GM12878 (cell line): Measurements from ENCODE around the gene CSNK1A1. TPM values are rescaled to one million over a fixed set of nuclear protein-coding genes. Genes with fewer than 3 reads are reported as not detected.

Source experiments
- ATAC-seq: fragments of 200-7000 bp; cut with Tn5 transposase; 3 replicates; pipeline ENCODE4 v1.9.1; 2020; ENCODE audit warnings: mild to moderate bottlenecking, moderate library complexity
- BruUV-seq: library from RNA; stranded (reverse); fragments of 400-500 nt; replicated peaks from 2 replicates; lab custom pipeline; 2021; lab: Mats Ljungman, UMichigan
- CTCF ChIA-PET: fragments of 300-600 bp; sonication (Branson Sonifier 250); formaldehyde crosslinking; extraction: SDS; loops from one replicate; lab custom pipeline; 2021; ENCODE audit warnings: inconsistent platforms; lab: Yijun Ruan, JAX
- POLR2A ChIA-PET: fragments of 350-600 bp; formaldehyde crosslinking; extraction: SDS; loops from one replicate; lab custom pipeline; 2021; ENCODE audit warnings: inconsistent platforms; lab: Charles Lee
- RAD21 ChIA-PET: fragments of 300-600 bp; sonication (Branson Sonifier 250); formaldehyde crosslinking; loops from one replicate; lab custom pipeline; 2023; ENCODE audit warnings: antibody characterized with exemption; ENCODE audit not compliant: unreplicated experiment; lab: Charles Lee
- SMC1A ChIA-PET: fragments of 300-600 bp; sonication (Branson Sonifier 250); formaldehyde crosslinking; loops from one replicate; lab custom pipeline; 2023; ENCODE audit not compliant: unreplicated experiment, uncharacterized antibody; lab: Charles Lee
- DNase-seq: peaks from one replicate; pipeline ENCODE4 v3.0.0-alpha.2; 2011; ENCODE audit warnings: low read depth, low spot score
- FAIRE-seq: peaks from 3 replicates; lab custom pipeline; 2011; peaks lifted over from hg19 to GRCh38; lab: Jason Lieb, UNC
- H2AFZ ChIP-seq: 2 replicates; pipeline ENCODE4 v1.6.0; 2011; ENCODE audit warnings: low read depth, low read length, control low read depth; ENCODE audit not compliant: control insufficient read depth
- H3K27ac ChIP-seq: 2 replicates; pipeline ENCODE4 v1.5.1; 2011; ENCODE audit warnings: control low read depth; ENCODE audit not compliant: control insufficient read depth, insufficient read depth
- H3K27me3 ChIP-seq, 2 experiments: replicated peaks in 1 of 2; 2 replicates each; pipeline versions ENCODE4 v1.6.0 to v1.6.1; 2011; ENCODE audit warnings: low read length in 1 of 2; ENCODE audit not compliant: control insufficient read depth in 2 of 2, insufficient read depth in 2 of 2
- H3K36me3 ChIP-seq, 2 experiments: 2 replicates each; pipeline ENCODE4 v1.5.1; 2011; ENCODE audit warnings: low read length in 1 of 2; ENCODE audit not compliant: control insufficient read depth in 2 of 2, insufficient read depth in 2 of 2
- H3K4me1 ChIP-seq: 2 replicates; pipeline ENCODE4 v1.6.1; 2011; ENCODE audit warnings: mild to moderate bottlenecking, low read length, moderate library complexity, mixed read lengths; ENCODE audit not compliant: control insufficient read depth, insufficient read depth
- H3K4me2 ChIP-seq: 2 replicates; pipeline ENCODE4 v1.6.0; 2011; ENCODE audit warnings: control low read depth; ENCODE audit not compliant: control insufficient read depth, insufficient read depth
- H3K4me3 ChIP-seq: fragments of 200-600 bp; sonication (generic); 2 replicates; pipeline ENCODE4 v1.5.1; 2016
- H3K79me2 ChIP-seq: 2 replicates; pipeline ENCODE4 v1.6.0; 2011; ENCODE audit warnings: low read length; ENCODE audit not compliant: control insufficient read depth, insufficient read depth
- H3K9ac ChIP-seq: 2 replicates; pipeline ENCODE4 v1.8.0; 2011; ENCODE audit warnings: low read length, control low read depth, mixed read lengths; ENCODE audit not compliant: control insufficient read depth, insufficient read depth
- H3K9me3 ChIP-seq: replicated peaks from 3 replicates; pipeline ENCODE4 v1.5.1; 2011; ENCODE audit warnings: mild to moderate bottlenecking, low read length; ENCODE audit not compliant: control insufficient read depth, insufficient read depth
- H4K20me1 ChIP-seq: 2 replicates; pipeline ENCODE4 v1.6.0; 2011; ENCODE audit not compliant: control insufficient read depth, insufficient read depth
- BACH1 ChIP-seq: fragments of 450-650 bp; IDR thresholded peaks from 2 replicates; pipeline ENCODE4 v1.6.1; 2017; ENCODE audit warnings: mild to moderate bottlenecking, borderline replicate concordance
- CREM ChIP-seq: IDR thresholded peaks from 2 replicates; pipeline ENCODE4 v1.6.1; 2014; ENCODE audit warnings: antibody characterized with exemption, low read depth
- ELK1 ChIP-seq: IDR thresholded peaks from 2 replicates; pipeline ENCODE4 v1.6.1; 2012; ENCODE audit warnings: low read depth, low read length, improper control_type of control experiment
- ESRRA ChIP-seq: IDR thresholded peaks from 2 replicates; pipeline ENCODE4 v1.6.1; 2012; ENCODE audit warnings: mild to moderate bottlenecking, low read length, improper control_type of control experiment
- NBN ChIP-seq: fragments of 450-650 bp; IDR thresholded peaks from 2 replicates; pipeline ENCODE4 v1.6.1; 2016
- NR2C1 ChIP-seq: fragments of 450-650 bp; IDR thresholded peaks from 2 replicates; pipeline ENCODE4 v1.6.1; 2017; ENCODE audit warnings: antibody characterized with exemption, mild to moderate bottlenecking, moderate library complexity
- SIN3A ChIP-seq: IDR thresholded peaks from 2 replicates; pipeline ENCODE4 v1.6.1; 2012; ENCODE audit warnings: low read depth, low read length, improper control_type of control experiment
- SMAD1 ChIP-seq: fragments of 450-650 bp; IDR thresholded peaks from 2 replicates; pipeline ENCODE4 v1.6.1; 2018; ENCODE audit warnings: mild to moderate bottlenecking, low read depth; ENCODE audit not compliant: partially characterized antibody
- ZBED1 ChIP-seq: IDR thresholded peaks from 2 replicates; pipeline ENCODE4 v1.6.1; 2016; ENCODE audit warnings: borderline replicate concordance
- WGBS: methylation state at CpG from one replicate; pipeline ENCODE4 v1.1.6; 2016; ENCODE audit warnings: low lambda C conversion rate; ENCODE audit not compliant: insufficient replicate concordance, insufficient coverage; ENCODE audit errors: missing lambda C conversion rate; 5-methylcytosine and 5-hydroxymethylcytosine counted together
- in situ Hi-C: fragments of 300-500 bp; cut with MboI; formaldehyde crosslinking; loops from 9 replicates; pipeline ENCODE4 v1.14.3; 2018; ENCODE audit warnings: mixed read lengths
- intact Hi-C: fragments of 100-400 bp; cut with micrococcal nuclease; formaldehyde crosslinking; loops from one replicate; pipeline ENCODE4 v1.14.2; 2022; ENCODE audit not compliant: unreplicated experiment
- polyA plus RNA-seq, 11 experiments: library from polyadenylated mRNA; depleted of rRNA in 4 of 11; unstranded in 6 of 11; stranded (reverse) in 5 of 11; fragments of >200 nt; fragmentation: Nextera tagmentation in 4 of 11; fragmentation: Illumina TruSeq in 1 of 11; extraction: Ambion mirVana in 4 of 11; extraction: Trizol in 1 of 11; gene quantifications; 1 replicate in 1 of 11; 2 replicates in 10 of 11; pipeline versions ENCODE4 v1.2.1 to v1.2.3, GENCODE V29; 2011 to 2016; ENCODE audit warnings: inconsistent platforms in 2 of 11, missing spikeins in 2 of 11, low read depth in 1 of 11
- total RNA-seq, 4 experiments: library from RNA; depleted of rRNA in 3 of 4; stranded (reverse); fragments of >200 nt in 3 of 4; fragmentation: Illumina TruSeq in 1 of 4; extraction: Trizol in 1 of 4; gene quantifications; 2 replicates each; pipeline versions ENCODE4 v1.2.1 to v1.2.3, GENCODE V29; 2013 to 2021
- TF ChIP-seq, protein P1 (sequence below): IDR thresholded peaks from 2 replicates; pipeline ENCODE4 v1.6.1; 2012; ENCODE audit warnings: improper control_type of control experiment, low read depth, low read length; ENCODE audit not compliant: insufficient replicate concordance
- TF ChIP-seq, protein P2 (sequence below): fragments of 450-650 bp; IDR thresholded peaks from 2 replicates; pipeline ENCODE4 v1.6.1; 2017; ENCODE audit warnings: mild to moderate bottlenecking, moderate library complexity

CSNK1A1 gene
- total and polyA plus RNA-seq, 10 of the 15 experiments (the other 5 are each of a cell fraction or from before 2014, with no cell fraction given): 53.3 to 155 (median 133) TPM

- no peak overlapping the region for H2AFZ ChIP-seq
- H3K27me3 ChIP-seq: no peaks in the 10 kb centered on the region
- H3K4me3 ChIP-seq: no peak overlapping the region
- in situ Hi-C loops: no loop called here
- SMC1A ChIA-PET: no interaction called here
- intact Hi-C loops: no loop called here
- CTCF ChIA-PET: interaction anchor here (0.7 to 5.3 kb wide), 8 partner anchors 12 to 169 kb away, joined by 3 to 26 read pairs (median 3); no protein-coding TSS in a partner anchor
- H3K36me3 ChIP-seq: no peaks in the 10 kb centered on the region
- DNase-seq (no peak), FAIRE-seq (no peak), ATAC-seq (no peak)
- RAD21 ChIA-PET: no interaction called here
- POLR2A ChIA-PET: no interaction called here
- H3K9me3 ChIP-seq: no peaks in the 10 kb centered on the region
- H4K20me1 ChIP-seq: no peaks in the 10 kb centered on the region
- no peaks in the 10 kb centered on the region for H3K79me2 ChIP-seq
- H3K27ac ChIP-seq: no peak overlapping the region
- H3K4me2 ChIP-seq: no peak overlapping the region
- BruUV-seq: no TSS peak
- TF ChIP-seq ELK1 (no peak), CREM (no peak), NBN (no peak), SMAD1 (no peak), BACH1 (no peak), NR2C1 (no peak), SIN3A (no peak), ZBED1 (no peak), ESRRA (no peak)
- TF ChIP-seq, protein P1, sequence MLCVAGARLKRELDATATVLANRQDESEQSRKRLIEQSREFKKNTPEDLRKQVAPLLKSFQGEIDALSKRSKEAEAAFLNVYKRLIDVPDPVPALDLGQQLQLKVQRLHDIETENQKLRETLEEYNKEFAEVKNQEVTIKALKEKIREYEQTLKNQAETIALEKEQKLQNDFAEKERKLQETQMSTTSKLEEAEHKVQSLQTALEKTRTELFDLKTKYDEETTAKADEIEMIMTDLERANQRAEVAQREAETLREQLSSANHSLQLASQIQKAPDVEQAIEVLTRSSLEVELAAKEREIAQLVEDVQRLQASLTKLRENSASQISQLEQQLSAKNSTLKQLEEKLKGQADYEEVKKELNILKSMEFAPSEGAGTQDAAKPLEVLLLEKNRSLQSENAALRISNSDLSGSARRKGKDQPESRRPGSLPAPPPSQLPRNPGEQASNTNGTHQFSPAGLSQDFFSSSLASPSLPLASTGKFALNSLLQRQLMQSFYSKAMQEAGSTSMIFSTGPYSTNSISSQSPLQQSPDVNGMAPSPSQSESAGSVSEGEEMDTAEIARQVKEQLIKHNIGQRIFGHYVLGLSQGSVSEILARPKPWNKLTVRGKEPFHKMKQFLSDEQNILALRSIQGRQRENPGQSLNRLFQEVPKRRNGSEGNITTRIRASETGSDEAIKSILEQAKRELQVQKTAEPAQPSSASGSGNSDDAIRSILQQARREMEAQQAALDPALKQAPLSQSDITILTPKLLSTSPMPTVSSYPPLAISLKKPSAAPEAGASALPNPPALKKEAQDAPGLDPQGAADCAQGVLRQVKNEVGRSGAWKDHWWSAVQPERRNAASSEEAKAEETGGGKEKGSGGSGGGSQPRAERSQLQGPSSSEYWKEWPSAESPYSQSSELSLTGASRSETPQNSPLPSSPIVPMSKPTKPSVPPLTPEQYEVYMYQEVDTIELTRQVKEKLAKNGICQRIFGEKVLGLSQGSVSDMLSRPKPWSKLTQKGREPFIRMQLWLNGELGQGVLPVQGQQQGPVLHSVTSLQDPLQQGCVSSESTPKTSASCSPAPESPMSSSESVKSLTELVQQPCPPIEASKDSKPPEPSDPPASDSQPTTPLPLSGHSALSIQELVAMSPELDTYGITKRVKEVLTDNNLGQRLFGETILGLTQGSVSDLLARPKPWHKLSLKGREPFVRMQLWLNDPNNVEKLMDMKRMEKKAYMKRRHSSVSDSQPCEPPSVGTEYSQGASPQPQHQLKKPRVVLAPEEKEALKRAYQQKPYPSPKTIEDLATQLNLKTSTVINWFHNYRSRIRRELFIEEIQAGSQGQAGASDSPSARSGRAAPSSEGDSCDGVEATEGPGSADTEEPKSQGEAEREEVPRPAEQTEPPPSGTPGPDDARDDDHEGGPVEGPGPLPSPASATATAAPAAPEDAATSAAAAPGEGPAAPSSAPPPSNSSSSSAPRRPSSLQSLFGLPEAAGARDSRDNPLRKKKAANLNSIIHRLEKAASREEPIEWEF: no peak
- TF ChIP-seq, protein P2, sequence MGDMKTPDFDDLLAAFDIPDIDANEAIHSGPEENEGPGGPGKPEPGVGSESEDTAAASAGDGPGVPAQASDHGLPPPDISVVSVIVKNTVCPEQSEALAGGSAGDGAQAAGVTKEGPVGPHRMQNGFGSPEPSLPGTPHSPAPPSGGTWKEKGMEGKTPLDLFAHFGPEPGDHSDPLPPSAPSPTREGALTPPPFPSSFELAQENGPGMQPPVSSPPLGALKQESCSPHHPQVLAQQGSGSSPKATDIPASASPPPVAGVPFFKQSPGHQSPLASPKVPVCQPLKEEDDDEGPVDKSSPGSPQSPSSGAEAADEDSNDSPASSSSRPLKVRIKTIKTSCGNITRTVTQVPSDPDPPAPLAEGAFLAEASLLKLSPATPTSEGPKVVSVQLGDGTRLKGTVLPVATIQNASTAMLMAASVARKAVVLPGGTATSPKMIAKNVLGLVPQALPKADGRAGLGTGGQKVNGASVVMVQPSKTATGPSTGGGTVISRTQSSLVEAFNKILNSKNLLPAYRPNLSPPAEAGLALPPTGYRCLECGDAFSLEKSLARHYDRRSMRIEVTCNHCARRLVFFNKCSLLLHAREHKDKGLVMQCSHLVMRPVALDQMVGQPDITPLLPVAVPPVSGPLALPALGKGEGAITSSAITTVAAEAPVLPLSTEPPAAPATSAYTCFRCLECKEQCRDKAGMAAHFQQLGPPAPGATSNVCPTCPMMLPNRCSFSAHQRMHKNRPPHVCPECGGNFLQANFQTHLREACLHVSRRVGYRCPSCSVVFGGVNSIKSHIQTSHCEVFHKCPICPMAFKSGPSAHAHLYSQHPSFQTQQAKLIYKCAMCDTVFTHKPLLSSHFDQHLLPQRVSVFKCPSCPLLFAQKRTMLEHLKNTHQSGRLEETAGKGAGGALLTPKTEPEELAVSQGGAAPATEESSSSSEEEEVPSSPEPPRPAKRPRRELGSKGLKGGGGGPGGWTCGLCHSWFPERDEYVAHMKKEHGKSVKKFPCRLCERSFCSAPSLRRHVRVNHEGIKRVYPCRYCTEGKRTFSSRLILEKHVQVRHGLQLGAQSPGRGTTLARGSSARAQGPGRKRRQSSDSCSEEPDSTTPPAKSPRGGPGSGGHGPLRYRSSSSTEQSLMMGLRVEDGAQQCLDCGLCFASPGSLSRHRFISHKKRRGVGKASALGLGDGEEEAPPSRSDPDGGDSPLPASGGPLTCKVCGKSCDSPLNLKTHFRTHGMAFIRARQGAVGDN: no peak
- 52% methylated on average over 10 of the region's 10 CpGs for WGBS
- no peak overlapping the region for H3K9ac ChIP-seq
- no peaks in the 10 kb centered on the region for H3K4me1 ChIP-seq
Observed at GRCh38 chr5:149453618-149454415, 97.4 kb downstream of the CSNK1A1 start.
